ENCODE data around the gene JPT2. TPM values are rescaled to one million over a fixed set of nuclear protein-coding genes. Genes with fewer than 3 reads are reported as not detected.

The JPT2 gene
- total and polyA plus RNA-seq, 2 donors (not counting 1 experiment from before 2014, with no cell fraction given): 15.5 to 41.2 TPM

GRCh38 chr16:1705688-1706385, 27.8 kb downstream of the JPT2 start, which contains the start of gene MAPK8IP3:
Gene MAPK8IP3, plus strand, starts transcription at chr16:1706195. Its CDS starts 145 bp downstream, at chr16:1706340.
- no peak for TF ChIP-seq EZH2 (IDR thresholded peaks at IDR 0.05; ENCODE audit: low read length, missing control alignments)
- TF ChIP-seq, protein P1, sequence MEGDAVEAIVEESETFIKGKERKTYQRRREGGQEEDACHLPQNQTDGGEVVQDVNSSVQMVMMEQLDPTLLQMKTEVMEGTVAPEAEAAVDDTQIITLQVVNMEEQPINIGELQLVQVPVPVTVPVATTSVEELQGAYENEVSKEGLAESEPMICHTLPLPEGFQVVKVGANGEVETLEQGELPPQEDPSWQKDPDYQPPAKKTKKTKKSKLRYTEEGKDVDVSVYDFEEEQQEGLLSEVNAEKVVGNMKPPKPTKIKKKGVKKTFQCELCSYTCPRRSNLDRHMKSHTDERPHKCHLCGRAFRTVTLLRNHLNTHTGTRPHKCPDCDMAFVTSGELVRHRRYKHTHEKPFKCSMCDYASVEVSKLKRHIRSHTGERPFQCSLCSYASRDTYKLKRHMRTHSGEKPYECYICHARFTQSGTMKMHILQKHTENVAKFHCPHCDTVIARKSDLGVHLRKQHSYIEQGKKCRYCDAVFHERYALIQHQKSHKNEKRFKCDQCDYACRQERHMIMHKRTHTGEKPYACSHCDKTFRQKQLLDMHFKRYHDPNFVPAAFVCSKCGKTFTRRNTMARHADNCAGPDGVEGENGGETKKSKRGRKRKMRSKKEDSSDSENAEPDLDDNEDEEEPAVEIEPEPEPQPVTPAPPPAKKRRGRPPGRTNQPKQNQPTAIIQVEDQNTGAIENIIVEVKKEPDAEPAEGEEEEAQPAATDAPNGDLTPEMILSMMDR (conservative IDR thresholded peaks at IDR 0.05 in 1 of 2, IDR thresholded peaks at IDR 0.05 in 1 of 2; ENCODE audit: low read depth in 1 of 2, low read length in 2 of 2): peak; percentile 42 to 70
- Histone ChIP-seq H3K79me2 (ENCODE audit: control insufficient read depth, insufficient read depth, low read length) (peaks cover 45% of the 10 kb centered on the region), H3K36me3 (ENCODE audit: control insufficient read depth, insufficient read depth, low read length) (peaks cover 2% of the 10 kb centered on the region)

GRCh38 chr16:1706386-1707192, 28.5 kb downstream of the JPT2 start:
- Histone ChIP-seq H3K27ac (ENCODE audit: insufficient read depth, low read length) (peak overlapping the region; percentile 82), H3K9ac (ENCODE audit: insufficient read depth, low read length) (peak overlapping the region; percentile 84), H3K9me3 (ENCODE audit: control insufficient read depth, insufficient read depth, low read depth, low read length) (no peaks in the 10 kb centered on the region), H3K4me2 (ENCODE audit: extremely low read depth, insufficient read depth, low read length) (peak overlapping the region; percentile 99), H2AFZ (ENCODE audit: low read length) (peak overlapping the region; percentile 95), H3K4me1 (ENCODE audit: control insufficient read depth, extremely low read depth, insufficient read depth, low read length) (peaks cover 5% of the 10 kb centered on the region), H3K36me3 (ENCODE audit: control insufficient read depth, insufficient read depth, low read length) (peaks cover 2% of the 10 kb centered on the region), H4K20me1 (ENCODE audit: control insufficient read depth, extremely low read depth, insufficient read depth, low read length) (no peaks in the 10 kb centered on the region), H3K27me3 (ENCODE audit: control insufficient read depth, insufficient read depth, low read length) (no peaks in the 10 kb centered on the region), H3K4me3 (replicated peaks in 1 of 4; ENCODE audit: control extremely low read depth in 1 of 4, insufficient read depth in 1 of 4, low read depth in 3 of 4, low read length in 4 of 4) (peak overlapping the region; percentile 84 to 98 (median 88)), H3K79me2 (ENCODE audit: control insufficient read depth, insufficient read depth, low read length) (peaks cover 52% of the 10 kb centered on the region)
- TF ChIP-seq, protein P1 (conservative IDR thresholded peaks at IDR 0.05 in 1 of 2, IDR thresholded peaks at IDR 0.05 in 1 of 2; ENCODE audit: low read depth in 1 of 2, low read length in 2 of 2): no peak
- TF ChIP-seq EZH2 (IDR thresholded peaks at IDR 0.05; ENCODE audit: low read length, missing control alignments): no peak
- DNase-seq (ENCODE audit: low read depth in 2 of 2): peak; percentile 32 to 40

More at GRCh38 chr16:1705688-1706385, 27.8 kb downstream of the JPT2 start, which contains the start of gene MAPK8IP3:
- Histone ChIP-seq H3K9me3 (ENCODE audit: control insufficient read depth, insufficient read depth, low read depth, low read length) (no peaks in the 10 kb centered on the region), H3K4me3 (replicated peaks in 1 of 4; ENCODE audit: control extremely low read depth in 1 of 4, insufficient read depth in 1 of 4, low read depth in 3 of 4, low read length in 4 of 4) (peak within 1 kb of the TSS; percentile 86 to 98 (median 88)), H3K27me3 (ENCODE audit: control insufficient read depth, insufficient read depth, low read length) (no peaks in the 10 kb centered on the region), H2AFZ (ENCODE audit: low read length) (peak within 1 kb of the TSS; percentile 95), H3K4me2 (ENCODE audit: extremely low read depth, insufficient read depth, low read length) (peak within 1 kb of the TSS; percentile 99), H4K20me1 (ENCODE audit: control insufficient read depth, extremely low read depth, insufficient read depth, low read length) (no peaks in the 10 kb centered on the region), H3K9ac (ENCODE audit: insufficient read depth, low read length) (peak within 1 kb of the TSS; percentile 84), H3K4me1 (ENCODE audit: control insufficient read depth, extremely low read depth, insufficient read depth, low read length) (peaks cover 5% of the 10 kb centered on the region), H3K27ac (ENCODE audit: insufficient read depth, low read length) (peak within 1 kb of the TSS; percentile 93)
- DNase-seq (ENCODE audit: low read depth in 2 of 2): peak; percentile 76 to 85

- H3K27ac ChIP-seq (ENCODE audit: insufficient read depth, low read length): peak overlapping the region; percentile 30
- H3K79me2 ChIP-seq (ENCODE audit: control insufficient read depth, insufficient read depth, low read length): peaks cover 56% of the 10 kb centered on the region
- peak overlapping the region; percentile 99 for H3K4me2 ChIP-seq (ENCODE audit: extremely low read depth, insufficient read depth, low read length)
- DNase-seq (ENCODE audit: low read depth in 2 of 2): peak; percentile 41 to 55
- H3K36me3 ChIP-seq (ENCODE audit: control insufficient read depth, insufficient read depth, low read length): peaks cover 2% of the 10 kb centered on the region
- H4K20me1 ChIP-seq (ENCODE audit: control insufficient read depth, extremely low read depth, insufficient read depth, low read length): no peaks in the 10 kb centered on the region
- peaks cover 6% of the 10 kb centered on the region for H3K4me1 ChIP-seq (ENCODE audit: control insufficient read depth, extremely low read depth, insufficient read depth, low read length)
- H3K27me3 ChIP-seq (ENCODE audit: control insufficient read depth, insufficient read depth, low read length): no peaks in the 10 kb centered on the region
- peak overlapping the region; percentile 56 to 89 (median 86) for H3K4me3 ChIP-seq (replicated peaks in 1 of 4; ENCODE audit: control extremely low read depth in 1 of 4, insufficient read depth in 1 of 4, low read depth in 3 of 4, low read length in 4 of 4)
- no peaks in the 10 kb centered on the region for H3K9me3 ChIP-seq (ENCODE audit: control insufficient read depth, insufficient read depth, low read depth, low read length)
- H3K9ac ChIP-seq (ENCODE audit: insufficient read depth, low read length): peak overlapping the region; percentile 25
- no peak for TF ChIP-seq EZH2 (IDR thresholded peaks at IDR 0.05; ENCODE audit: low read length, missing control alignments)
- TF ChIP-seq, protein P1 (conservative IDR thresholded peaks at IDR 0.05 in 1 of 2, IDR thresholded peaks at IDR 0.05 in 1 of 2; ENCODE audit: low read depth in 1 of 2, low read length in 2 of 2): no peak
- peak overlapping the region; percentile 4 for H2AFZ ChIP-seq (ENCODE audit: low read length)
Measured at GRCh38 chr16:1707193-1707790, 29.2 kb downstream of the JPT2 start.
